Measurements from ENCODE around the gene SUMF2.
"Not testable (repeated sequence)": the region's sequence is repeated elsewhere in the genome, so short reads cannot be mapped to it uniquely, and the experiment has no call there.

The SUMF2 gene
- total RNA-seq: 76.6 to 201 (median 132) reads per million in 17 experiments

GRCh38 chr7:56063882-56064625 is at the start of gene SUMF2:
Gene SUMF2, plus strand, starts transcription at chr7:56064286. Its CDS starts 26 bp downstream, at chr7:56064312.
- DNase-seq: peak; percentile 96 to 98 (median 97)

DNA sequence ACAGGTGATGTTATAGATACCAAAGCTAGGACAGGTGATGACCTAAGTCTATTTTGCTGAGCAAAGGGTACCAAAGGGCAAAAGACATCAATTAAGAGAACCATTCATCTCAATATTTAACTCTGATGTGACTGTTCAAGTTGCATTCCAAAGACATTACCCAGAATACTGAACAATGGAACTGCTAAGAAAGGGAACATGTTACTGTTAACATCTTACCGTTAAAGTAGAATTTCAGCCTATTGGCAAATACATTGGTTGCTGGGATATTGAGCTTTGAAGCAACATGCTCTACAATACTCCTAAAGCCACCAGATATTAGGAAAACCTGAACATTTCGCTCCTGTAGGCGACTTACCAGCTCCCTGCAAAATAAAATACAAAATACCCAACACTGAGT is 47.1 kb upstream of the SUMF2 start:
- DNase-seq: not testable (repeated sequence)

- DNase-seq: no peak
Measured at GRCh38 chr7:56019501-56019900, 44.6 kb upstream of the SUMF2 start.

GRCh38 chr7:56023500-56023899 is 40.6 kb upstream of the SUMF2 start:
- no peak for DNase-seq

DNA sequence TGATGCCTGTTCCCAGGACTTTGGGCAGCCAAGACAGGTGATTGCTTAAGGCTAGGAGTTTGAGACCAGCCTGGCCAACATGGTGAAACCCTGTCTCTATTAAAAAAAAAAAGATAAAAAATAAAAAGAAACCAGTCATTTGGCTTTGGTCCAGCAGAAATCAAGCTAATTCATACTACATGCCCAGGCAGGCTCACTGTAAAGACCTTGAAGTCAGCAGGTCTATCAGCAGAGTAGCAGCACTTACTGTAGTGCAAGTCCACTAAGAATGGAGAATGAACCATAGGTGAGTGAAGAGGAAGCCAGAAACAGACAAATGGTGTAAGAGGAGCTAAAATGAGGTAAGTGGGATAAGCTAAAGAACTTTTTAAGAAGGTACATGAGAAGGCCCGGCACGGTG is 37.5 kb upstream of the SUMF2 start:
- DNase-seq: no peak

GRCh38 chr7:56028942-56029630 is 35.0 kb upstream of the SUMF2 start:
- DNase-seq: no peak

DNA sequence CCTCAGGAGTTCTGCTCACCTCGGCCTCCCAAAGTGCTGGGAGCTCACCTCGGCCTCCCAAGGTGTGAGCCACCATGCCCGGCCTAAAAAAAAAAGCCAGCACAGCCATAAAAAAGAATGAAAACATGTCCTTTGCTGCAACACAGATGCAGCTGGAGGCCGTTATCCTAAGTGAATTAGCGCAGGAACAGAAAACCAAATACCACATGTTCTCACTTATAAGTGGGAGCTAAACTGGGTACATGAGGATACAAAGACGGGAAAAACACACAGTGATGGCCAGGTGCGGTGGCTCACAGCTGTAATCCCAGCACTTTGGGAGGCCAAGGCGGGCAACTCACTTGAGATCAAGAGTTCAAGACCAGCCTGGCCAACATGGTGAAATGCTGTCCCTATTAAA is 33.7 kb upstream of the SUMF2 start:
- no peak for DNase-seq

DNA sequence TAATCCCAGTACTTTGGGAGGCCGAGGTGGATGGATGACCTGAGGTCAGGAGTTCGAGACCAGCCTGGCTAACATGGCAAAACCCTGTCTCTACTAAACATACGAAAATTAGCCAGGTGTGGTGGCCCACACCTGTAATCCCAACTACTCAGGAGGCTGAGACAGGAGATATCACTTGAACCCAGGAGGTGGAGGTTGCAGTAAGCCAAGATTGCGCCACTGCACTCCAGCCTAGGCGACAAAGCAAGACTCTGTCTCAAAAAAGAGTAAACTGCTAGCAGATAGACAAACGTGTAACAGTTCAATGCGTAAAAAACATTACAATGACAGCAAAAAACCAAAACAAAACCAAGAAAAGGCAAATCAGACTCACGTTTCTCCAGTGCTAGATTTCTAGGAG is 32.5 kb upstream of the SUMF2 start:
- DNase-seq: not testable (repeated sequence)

DNA sequence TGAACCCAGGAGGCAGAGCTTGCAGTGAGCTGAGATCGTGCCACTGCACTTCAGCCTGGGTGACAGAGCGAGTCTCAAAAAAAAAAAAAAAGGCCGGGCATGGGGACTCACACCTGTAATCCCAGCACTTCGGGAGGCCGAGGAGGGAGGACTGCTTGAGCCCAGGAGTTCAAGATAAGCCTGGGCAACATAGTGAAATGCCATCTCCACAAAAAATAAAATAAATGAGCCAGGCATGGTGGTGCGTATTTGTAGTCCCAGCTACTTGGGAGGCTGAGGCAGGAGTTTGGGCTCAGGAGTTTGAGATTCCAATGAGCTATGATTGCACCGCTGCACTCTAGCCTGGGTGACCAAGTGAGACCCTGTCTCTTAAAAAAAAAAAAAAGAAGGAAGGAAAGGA is 31.5 kb upstream of the SUMF2 start:
- DNase-seq: not testable (repeated sequence)

DNA sequence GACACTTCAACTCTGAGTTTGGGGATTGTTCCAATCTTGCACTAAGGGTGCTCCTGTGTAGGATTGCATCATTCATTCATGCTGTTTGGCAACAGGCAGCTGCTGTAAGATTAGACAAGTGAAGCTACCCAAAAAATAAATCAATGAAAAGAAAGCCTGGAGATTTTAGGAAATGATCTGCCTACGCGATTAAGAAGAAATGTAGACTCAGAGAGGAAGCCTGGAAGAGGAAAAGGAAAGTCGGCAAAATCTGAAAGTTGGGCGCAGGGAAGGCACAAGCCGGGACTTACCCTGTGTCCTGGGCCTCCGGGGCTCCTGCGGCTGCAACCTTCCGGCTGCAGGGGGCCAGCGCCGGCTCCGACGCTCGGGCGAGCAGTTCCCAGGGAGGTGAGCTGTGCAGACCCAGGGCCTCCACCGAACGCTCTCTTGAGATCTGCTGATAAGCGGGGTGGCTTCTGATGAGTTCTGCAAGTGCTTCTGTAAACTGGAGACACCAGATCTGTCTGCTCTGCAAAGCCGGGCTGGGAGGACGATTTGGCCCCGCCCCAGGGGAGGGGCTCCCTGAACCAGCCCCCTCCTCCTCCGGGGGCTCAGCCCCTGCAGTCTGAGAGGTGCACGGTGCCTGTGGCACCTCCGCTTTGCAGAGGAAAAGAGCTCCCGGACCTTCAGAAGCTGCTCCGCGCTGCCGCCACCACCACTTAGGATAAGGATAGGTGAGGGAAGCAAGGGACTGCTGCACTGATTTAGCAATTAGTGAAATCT is 30.2 kb upstream of the SUMF2 start:
- DNase-seq: peak; percentile 66 to 82 (median 73)

GRCh38 chr7:56040730-56041129 is 23.4 kb upstream of the SUMF2 start:
- DNase-seq: no peak

GRCh38 chr7:56045758-56046157 is 18.3 kb upstream of the SUMF2 start:
- DNase-seq: peak; percentile 43 to 77 (median 62)

DNA sequence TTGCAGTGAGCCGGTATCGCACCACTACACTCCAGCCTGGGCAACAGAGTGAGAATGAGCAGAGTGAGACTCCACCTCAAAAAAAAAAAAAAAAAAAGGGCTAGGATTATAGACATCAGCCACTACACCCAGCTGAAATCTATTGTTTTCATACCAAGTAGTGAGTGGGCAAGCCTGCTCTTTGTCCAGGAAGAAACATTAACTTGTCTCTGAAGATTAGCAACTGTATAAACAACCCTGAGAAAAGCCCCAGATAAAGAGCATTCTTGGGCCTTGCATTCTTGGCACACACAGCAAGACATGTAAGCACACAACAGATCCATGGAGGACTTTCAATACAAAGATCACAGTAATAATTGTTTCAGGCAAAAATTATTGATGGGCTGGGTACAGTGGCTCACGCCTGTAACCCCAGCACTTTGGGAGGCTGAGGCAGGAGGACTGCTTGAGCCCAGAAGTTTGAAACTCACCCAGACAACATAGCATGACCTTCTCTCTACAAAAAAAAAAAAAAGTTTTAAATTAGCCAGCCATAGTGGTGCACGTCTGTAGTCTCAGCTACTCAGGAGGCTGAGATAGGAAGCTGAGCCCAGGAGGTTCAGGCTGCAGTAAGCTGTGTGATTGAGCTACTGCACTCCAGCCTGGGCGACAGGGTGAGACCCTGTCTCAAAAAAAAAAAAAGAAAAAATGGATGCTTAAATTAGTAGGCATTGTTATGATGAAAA is 17.2 kb upstream of the SUMF2 start:
- DNase-seq: no peak

DNA sequence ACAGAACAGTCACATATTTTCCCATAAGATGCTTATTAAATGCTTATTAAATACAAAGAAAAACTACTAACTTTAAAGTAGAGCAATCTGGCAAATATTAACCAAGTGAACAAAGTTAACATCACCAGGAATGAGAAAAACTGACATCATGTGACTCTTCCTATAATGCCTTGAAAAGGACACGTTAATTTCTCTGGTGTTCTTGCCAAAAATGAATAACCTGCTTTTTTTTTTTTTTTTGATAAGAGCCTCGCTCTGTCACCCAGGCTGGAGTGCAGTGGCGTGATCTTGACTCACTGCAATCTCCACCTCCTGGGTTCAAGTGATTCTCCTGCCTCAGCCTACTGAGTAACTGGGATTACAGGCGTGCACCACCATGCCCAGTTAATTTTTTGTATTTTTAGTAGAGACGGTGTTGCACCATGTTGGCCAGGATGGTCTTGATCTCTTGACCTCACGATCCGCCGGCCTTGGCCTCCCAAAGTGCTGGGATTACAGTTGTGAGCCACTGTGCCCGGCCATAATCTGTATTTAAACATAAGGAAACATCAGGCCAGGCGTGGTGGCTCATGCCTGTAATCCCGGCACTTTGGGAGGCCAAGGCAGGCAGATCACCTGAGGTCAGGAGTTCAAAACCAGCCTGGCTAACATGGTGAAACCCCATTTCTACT is 16.5 kb upstream of the SUMF2 start:
- DNase-seq: not testable (repeated sequence)

- no peak for DNase-seq
Measured at GRCh38 chr7:56048245-56048644, 15.8 kb upstream of the SUMF2 start.

- not testable (repeated sequence) for DNase-seq
Measured at GRCh38 chr7:56048763-56049162, 15.3 kb upstream of the SUMF2 start.

DNA sequence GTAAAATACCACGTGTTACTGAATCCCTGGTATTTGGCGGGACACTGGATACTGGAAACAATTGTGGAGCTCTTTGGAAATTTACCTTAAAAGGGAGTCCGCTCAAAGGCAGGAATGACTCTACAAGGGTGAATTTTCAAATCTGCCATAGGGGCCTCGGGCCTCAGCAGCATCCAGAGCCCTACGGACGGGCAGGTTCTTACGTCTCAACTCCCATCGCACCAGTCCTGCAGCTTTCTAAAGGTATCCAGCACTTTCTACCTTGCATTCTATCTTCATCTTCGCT is 13.1 kb upstream of the SUMF2 start:
- DNase-seq: no peak

DNA sequence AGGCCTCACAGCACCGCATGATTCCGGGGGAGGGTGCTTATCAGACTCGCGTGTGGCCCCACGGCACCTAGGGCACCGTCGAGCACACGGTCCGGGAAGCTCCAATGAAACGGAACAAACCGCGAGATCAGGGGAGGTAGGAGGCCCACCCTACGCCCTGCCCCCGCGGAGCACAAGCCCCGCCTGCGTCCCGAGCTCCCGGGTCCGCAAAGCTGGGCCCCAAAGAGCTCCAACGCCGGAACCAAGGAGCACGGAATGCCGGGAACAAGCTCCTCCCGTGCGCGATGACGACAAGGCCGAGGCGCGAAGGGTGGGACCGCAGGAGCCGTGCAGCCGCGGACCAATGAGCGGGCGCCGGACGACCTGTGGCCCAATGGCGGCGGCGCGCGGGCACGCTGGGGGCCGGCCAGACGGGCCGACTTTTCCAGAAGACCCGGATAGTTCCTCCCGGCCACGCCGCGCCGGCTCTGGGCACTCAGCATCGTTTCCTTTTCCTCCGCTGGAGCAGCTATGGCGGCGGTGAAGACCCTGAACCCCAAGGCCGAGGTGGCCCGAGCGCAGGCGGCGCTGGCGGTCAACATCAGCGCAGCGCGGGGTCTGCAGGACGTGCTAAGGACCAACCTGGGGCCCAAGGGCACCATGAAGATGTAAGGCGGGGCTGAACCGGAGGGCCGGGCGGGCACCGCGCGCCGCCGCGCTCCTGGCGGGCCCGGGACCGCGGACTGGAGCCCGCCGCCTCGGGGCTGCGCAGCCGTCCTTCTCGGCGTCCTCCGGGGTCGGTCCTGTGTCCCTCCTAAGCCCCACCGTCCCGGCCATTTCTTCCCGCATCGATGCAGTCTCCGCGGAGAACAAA is 12.5 kb upstream of the SUMF2 start, which contains the start of the genes CCT6A and PSPH:
Gene CCT6A, plus strand, starts transcription at position 427 of the 853 bp plus-strand sequence. Its CDS starts 84 bp downstream, at position 511.
Gene PSPH, minus strand, starts transcription at position 106 of the 853 bp plus-strand sequence. CDS start 30,232 bp downstream, outside the sequence.
- peak; percentile 98 to 99 (median 99) for DNase-seq

DNA sequence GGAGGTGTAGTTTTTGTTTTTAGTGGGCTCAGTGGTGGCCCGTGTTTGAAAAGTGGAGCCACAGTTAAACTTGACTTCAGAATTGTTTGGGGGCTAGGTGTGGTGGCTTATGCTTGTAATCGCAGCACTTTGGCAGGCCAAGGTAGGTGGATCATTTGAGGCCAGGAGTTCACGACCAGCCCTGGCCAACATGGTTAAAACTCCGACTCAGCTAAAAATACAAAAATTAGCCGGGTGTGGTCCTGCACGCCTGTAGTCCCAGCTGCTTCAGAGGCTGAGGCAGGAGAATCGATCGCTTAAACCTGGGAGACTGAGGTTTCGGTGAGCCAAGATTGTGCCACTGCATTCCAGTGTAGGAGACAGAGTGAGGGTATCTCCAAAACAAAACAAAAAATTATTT is 10.7 kb upstream of the SUMF2 start:
- no peak for DNase-seq

DNA sequence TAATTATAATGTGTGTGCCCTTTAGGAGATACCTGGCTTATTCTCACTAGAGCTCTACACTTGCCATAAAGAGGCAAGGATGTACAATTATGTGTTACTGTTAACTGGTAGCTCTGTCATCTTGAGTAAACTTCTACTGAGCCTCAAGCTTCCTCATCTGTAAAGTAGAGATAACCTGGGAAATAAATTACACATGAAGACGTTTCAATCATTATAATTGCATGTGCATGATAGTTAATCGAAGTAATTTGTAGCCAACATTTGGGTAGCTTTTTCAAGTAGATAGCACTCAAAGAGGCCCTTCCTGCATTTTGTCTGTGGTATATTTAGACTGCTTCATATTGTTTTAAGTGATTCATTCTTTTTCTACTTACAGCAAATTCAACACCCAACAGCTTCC is 10.1 kb upstream of the SUMF2 start:
- no peak for DNase-seq

DNA sequence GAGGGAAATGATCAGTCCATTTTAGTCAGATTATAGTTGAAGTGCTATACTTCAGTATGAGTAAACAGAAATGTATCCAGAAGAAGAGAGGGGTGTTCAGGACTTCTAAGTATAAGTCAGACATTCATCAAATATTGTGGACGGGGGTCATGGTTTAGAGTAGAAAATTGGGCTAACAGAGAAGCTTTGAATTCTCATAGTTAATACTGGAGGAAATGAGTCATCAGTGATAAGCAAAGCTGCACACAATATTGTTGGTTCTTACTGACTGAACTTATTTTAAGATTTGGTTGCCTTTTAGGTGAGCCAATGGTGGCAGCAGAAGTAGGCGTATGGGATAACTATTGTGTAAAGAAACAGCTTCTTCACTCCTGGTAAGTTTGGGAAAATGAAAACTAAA is 1.7 kb upstream of the SUMF2 start:
- DNase-seq: peak in 1 of 4 experiments; percentile 48

Measured in suppressor macrophage (primary cell).